Kidney (tissue), 14 donors: ENCODE results near the gene NEUROD4. TPM values are rescaled to one million over a fixed set of nuclear protein-coding genes. Genes with fewer than 3 reads are reported as not detected.
A peak's percentile ranks its signal among the peaks of the same experiment; 100 is the strongest.

Experiments used
- DNase-seq, 5 donors: peaks; one replicate each; pipeline ENCODE4 v3.0.0-alpha.2; 2013 to 2020
- FAIRE-seq: peaks from 2 replicates; lab custom pipeline; 2012; peaks lifted over from hg19 to GRCh38; lab: Jason Lieb, UNC
- H3K27ac ChIP-seq, 2 donors: one replicate each; pipeline ENCODE4 v1.7.0; 2013; ENCODE audit warnings: low read depth in 2 of 2, low read length in 2 of 2, inconsistent platforms in 1 of 2
- H3K27me3 ChIP-seq: one replicate; pipeline ENCODE4 v1.7.1; 2013; ENCODE audit warnings: low read length, inconsistent platforms; ENCODE audit not compliant: control insufficient read depth, insufficient read depth
- H3K36me3 ChIP-seq, 3 donors: one replicate each; pipeline versions ENCODE4 v1.7.0 to v1.7.1; 2013; ENCODE audit warnings: low read length in 3 of 3, control low read depth in 1 of 3, inconsistent platforms in 1 of 3; ENCODE audit not compliant: insufficient read depth in 3 of 3, control insufficient read depth in 2 of 3
- H3K4me1 ChIP-seq, 3 donors: one replicate each; pipeline versions ENCODE4 v1.7.0 to v1.7.1; 2013; ENCODE audit warnings: low read length in 3 of 3, inconsistent platforms in 1 of 3, low read depth in 1 of 3; ENCODE audit not compliant: control insufficient read depth in 2 of 3, insufficient read depth in 2 of 3
- H3K4me3 ChIP-seq, 3 donors: one replicate each; pipeline versions ENCODE4 v1.7.0 to v1.8.1; 2013; ENCODE audit warnings: low read length in 3 of 3, control low read depth in 1 of 3, inconsistent platforms in 1 of 3
- H3K9ac ChIP-seq, 3 donors: one replicate each; pipeline versions ENCODE4 v1.7.0 to v1.7.1; 2013; ENCODE audit warnings: low read length in 3 of 3, control low read depth in 1 of 3, inconsistent platforms in 1 of 3
- H3K9me3 ChIP-seq, 3 donors: one replicate each; pipeline versions ENCODE4 v1.7.0 to v1.7.1; 2013; ENCODE audit warnings: low read length in 3 of 3, control low read depth in 1 of 3, inconsistent platforms in 1 of 3; ENCODE audit not compliant: control insufficient read depth in 2 of 3, insufficient read depth in 1 of 3
- CTCF ChIP-seq: IDR thresholded peaks from 3 replicates; pipeline ENCODE4 v1.5.1; 2012; ENCODE audit warnings: mild to moderate bottlenecking, moderate library complexity, borderline replicate concordance; ENCODE audit not compliant: insufficient read depth; ENCODE audit errors: extremely low read depth
- intact Hi-C: fragments of 100-400 bp; cut with DNase I; formaldehyde crosslinking; loops from one replicate; pipeline ENCODE4 v1.11.1; 2022
- polyA plus RNA-seq: library from polyadenylated mRNA; stranded (reverse); fragments of 350-450 nt; fragmentation: Illumina TruSeq; extraction: RNeasy Lipid Tissue Mini Kit (QIAGEN cat#74804); gene quantifications from one replicate; pipeline ENCODE4 v1.2.3, GENCODE V29; 2014; ENCODE audit warnings: low read depth, low replicate concordance; ENCODE audit not compliant: insufficient read depth
- total RNA-seq: library from RNA; stranded (reverse); fragmentation: NEBNext Ultra II Directional; extraction: Animal tissue kit (Norgen Biotek cat#: 25700); gene quantifications from one replicate; pipeline ENCODE4 v1.2.1, GENCODE V29; 2021
- donor health status: control.
- donor health status: control.
- donor health status: control.
- donor health status: control.
- donor health status: control.
- donor health status: DM: yes; HTN: yes; CAD: no.
- donor health status: Normal renal cell carcinoma (clear cell type).

The NEUROD4 gene
- total and polyA plus RNA-seq, 2 donors from 2014 or later: not detected

GRCh38 chr12:55073043-55074022, 53.6 kb downstream of the NEUROD4 start:
- TF ChIP-seq CTCF: peak; percentile 77
- Histone ChIP-seq H3K4me1 (no peaks in the 10 kb centered on the region), H3K27ac (no peak overlapping the region), H3K36me3 (no peaks in the 10 kb centered on the region), H3K9ac (no peak overlapping the region), H3K27me3 (no peaks in the 10 kb centered on the region), H3K9me3 (no peaks in the 10 kb centered on the region), H3K4me3 (no peak overlapping the region)
- intact Hi-C loops: loop anchor here (10.0 kb wide), 1 partner anchor 79 kb away; no protein-coding TSS in a partner anchor
- FAIRE-seq: peak; percentile 96
- DNase-seq: peak; percentile 65 to 84 (median 72)

GRCh38 chr12:55074806-55075205, 55.0 kb downstream of the NEUROD4 start:
- DNase-seq (peak in 1 of 5 donors; percentile 16), FAIRE-seq (no peak)
- Histone ChIP-seq H3K27ac (no peak overlapping the region), H3K4me3 (no peak overlapping the region), H3K36me3 (no peaks in the 10 kb centered on the region), H3K9ac (no peak overlapping the region), H3K9me3 (peaks cover 0 to 6% (median 0%) of the 10 kb centered on the region in 3 donors), H3K4me1 (no peaks in the 10 kb centered on the region), H3K27me3 (no peaks in the 10 kb centered on the region)
- intact Hi-C loops: loop anchor here (10.0 kb wide), 1 partner anchor 80 kb away; no protein-coding TSS in a partner anchor
- no peak for TF ChIP-seq CTCF

Other genes with a start within 250 kb of the NEUROD4 start
- gene MUCL1, start 165.5 kb upstream of the NEUROD4 start, total RNA-seq: not detected
- not detected for gene MUCL1, start 165.5 kb upstream of the NEUROD4 start, polyA plus RNA-seq
- 4.9 TPM for gene TESPA1, start 35.2 kb upstream of the NEUROD4 start, total RNA-seq
- not detected for gene TESPA1, start 35.2 kb upstream of the NEUROD4 start, polyA plus RNA-seq
- gene OR9K2, start 106.4 kb downstream of the NEUROD4 start, total RNA-seq: not detected
- gene OR9K2, start 106.4 kb downstream of the NEUROD4 start, polyA plus RNA-seq: not detected
- not detected for gene OR10A7, start 201.1 kb downstream of the NEUROD4 start, total RNA-seq
- not detected for gene OR10A7, start 201.1 kb downstream of the NEUROD4 start, polyA plus RNA-seq
- not detected for gene OR6C74, start 224.6 kb downstream of the NEUROD4 start, total RNA-seq
- not detected for gene OR6C74, start 224.6 kb downstream of the NEUROD4 start, polyA plus RNA-seq